T-helper 2 cell treated with Interferon-gamma antibody and Interleukin-4, amounts not matched to agents 100 ng/mL and 5 ng/mL, for 36 hours (primary cell): ENCODE data around the gene SYT2. TPM values are rescaled to one million over a fixed set of nuclear protein-coding genes. Genes with fewer than 3 reads are reported as not detected.
"Not testable (repeated sequence)": the region's sequence is repeated elsewhere in the genome, so short reads cannot be mapped to it uniquely, and the experiment has no call there.

ENCODE experiments used
- intact Hi-C: fragments of 100-400 bp; cut with micrococcal nuclease; formaldehyde crosslinking; loops from one replicate; pipeline ENCODE4 v1.15.1; 2023
- total RNA-seq: library from RNA; stranded (reverse); gene quantifications from 2 replicates; pipeline ENCODE4 v1.2.3, GENCODE V29; 2022

Gene SYT2
- total RNA-seq, 1 donor from 2014 or later: not detected

- intact Hi-C loops: no loop called here
Observed at GRCh38 chr1:202644219-202645096, 65.8 kb downstream of the SYT2 start.

- intact Hi-C loops: no loop called here
Observed at GRCh38 chr1:202643397-202644218, 66.6 kb downstream of the SYT2 start.

- intact Hi-C loops: no loop called here
Observed at GRCh38 chr1:202642619-202643291, 67.5 kb downstream of the SYT2 start.

GRCh38 chr1:202642212-202642611 lies 68.0 kb downstream of the SYT2 start:
- intact Hi-C loops: no loop called here

- intact Hi-C loops: no loop called here
Observed at GRCh38 chr1:202639500-202639899, 70.8 kb downstream of the SYT2 start.

GRCh38 chr1:202638701-202639305 lies 71.5 kb downstream of the SYT2 start:
- intact Hi-C loops: not testable (repeated sequence)

- intact Hi-C loops: no loop called here
Observed at GRCh38 chr1:202638019-202638700, 72.1 kb downstream of the SYT2 start.

GRCh38 chr1:202637321-202638018 lies 72.8 kb downstream of the SYT2 start:
- intact Hi-C loops: not testable (repeated sequence)

GRCh38 chr1:202636171-202636570 lies 74.1 kb downstream of the SYT2 start:
- intact Hi-C loops: not testable (repeated sequence)

GRCh38 chr1:202632241-202632640 lies 78.0 kb downstream of the SYT2 start:
- intact Hi-C loops: no loop called here

GRCh38 chr1:202631076-202631923 lies 79.0 kb downstream of the SYT2 start:
- intact Hi-C loops: no loop called here

GRCh38 chr1:202630541-202630940 lies 79.7 kb downstream of the SYT2 start:
- intact Hi-C loops: no loop called here

- intact Hi-C loops: not testable (repeated sequence)
Observed at GRCh38 chr1:202630096-202630495, 80.2 kb downstream of the SYT2 start.

GRCh38 chr1:202629257-202629811 lies 80.9 kb downstream of the SYT2 start:
- intact Hi-C loops: loop anchor here (5.0 kb wide), 1 partner anchor 287 kb away; the partner anchor contains the start of gene UBE2T

- intact Hi-C loops: loop anchor here (5.0 kb wide), 1 partner anchor 286 kb away; the partner anchor contains the start of gene UBE2T
Observed at GRCh38 chr1:202628646-202629215, 81.5 kb downstream of the SYT2 start.

- intact Hi-C loops: loop anchor here (5.0 kb wide), 1 partner anchor 286 kb away; the partner anchor contains the start of gene UBE2T
Observed at GRCh38 chr1:202627841-202628565, 82.3 kb downstream of the SYT2 start.

- intact Hi-C loops: loop anchor here (5.0 kb wide), 1 partner anchor 285 kb away; the partner anchor contains the start of gene UBE2T
Observed at GRCh38 chr1:202627036-202627435, 83.2 kb downstream of the SYT2 start.
